ENCODE measurements around the gene PBXIP1.

Gene PBXIP1

GRCh38 chr1:154973344-154974101 lies 17.6 kb upstream of the PBXIP1 start:
- no peak for TF ChIP-seq ZFX (IDR thresholded peaks at IDR 0.05; ENCODE audit: borderline replicate concordance)
- TF ChIP-seq, protein P1, sequence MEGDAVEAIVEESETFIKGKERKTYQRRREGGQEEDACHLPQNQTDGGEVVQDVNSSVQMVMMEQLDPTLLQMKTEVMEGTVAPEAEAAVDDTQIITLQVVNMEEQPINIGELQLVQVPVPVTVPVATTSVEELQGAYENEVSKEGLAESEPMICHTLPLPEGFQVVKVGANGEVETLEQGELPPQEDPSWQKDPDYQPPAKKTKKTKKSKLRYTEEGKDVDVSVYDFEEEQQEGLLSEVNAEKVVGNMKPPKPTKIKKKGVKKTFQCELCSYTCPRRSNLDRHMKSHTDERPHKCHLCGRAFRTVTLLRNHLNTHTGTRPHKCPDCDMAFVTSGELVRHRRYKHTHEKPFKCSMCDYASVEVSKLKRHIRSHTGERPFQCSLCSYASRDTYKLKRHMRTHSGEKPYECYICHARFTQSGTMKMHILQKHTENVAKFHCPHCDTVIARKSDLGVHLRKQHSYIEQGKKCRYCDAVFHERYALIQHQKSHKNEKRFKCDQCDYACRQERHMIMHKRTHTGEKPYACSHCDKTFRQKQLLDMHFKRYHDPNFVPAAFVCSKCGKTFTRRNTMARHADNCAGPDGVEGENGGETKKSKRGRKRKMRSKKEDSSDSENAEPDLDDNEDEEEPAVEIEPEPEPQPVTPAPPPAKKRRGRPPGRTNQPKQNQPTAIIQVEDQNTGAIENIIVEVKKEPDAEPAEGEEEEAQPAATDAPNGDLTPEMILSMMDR (IDR thresholded peaks at IDR 0.05) = peak; percentile 62
- peak overlapping the region; percentile 98 for H3K27ac ChIP-seq

DNA sequence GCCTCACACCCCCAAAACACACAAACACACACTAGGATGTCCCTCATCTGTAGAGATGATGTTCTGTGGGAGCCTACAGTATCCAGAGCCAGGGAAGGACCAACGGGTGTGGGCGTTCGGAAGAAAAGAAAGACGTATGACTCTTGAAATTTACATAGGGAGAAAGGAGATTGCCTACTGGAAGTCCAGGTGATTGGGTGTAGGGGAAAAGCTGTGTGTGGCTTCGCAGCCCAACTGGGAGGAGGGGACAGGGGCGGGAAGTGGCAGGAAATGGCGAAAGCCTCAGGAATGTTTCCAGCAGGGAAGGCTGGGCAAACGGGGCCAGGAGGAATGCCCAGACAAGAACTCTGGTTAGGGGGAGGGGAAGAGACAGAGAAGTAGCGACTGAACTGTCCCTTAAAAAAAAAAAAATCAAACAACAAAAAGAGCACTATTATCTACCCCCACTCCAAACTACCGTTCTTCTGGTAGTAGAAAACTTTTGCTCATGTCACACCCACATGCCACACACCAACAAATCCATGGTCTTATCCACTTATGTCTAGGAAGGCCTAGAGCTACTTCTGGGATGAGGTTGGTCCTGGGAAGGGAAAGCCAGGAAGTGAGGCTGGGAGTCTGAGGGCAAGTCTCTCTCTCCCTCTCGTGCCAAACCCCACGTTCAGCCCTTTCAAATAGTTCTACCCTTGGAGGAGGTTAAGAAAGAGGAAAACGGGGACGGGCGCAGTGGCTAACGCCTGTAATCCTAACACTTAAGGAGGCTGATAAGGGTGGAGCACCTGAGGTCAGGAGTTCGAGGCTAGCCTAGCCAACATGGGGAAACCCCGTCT lies 16.8 kb upstream of the PBXIP1 start:
- H3K27ac ChIP-seq = peak overlapping the region; percentile 98
- TF ChIP-seq, protein P1 (IDR thresholded peaks at IDR 0.05) = no peak
- TF ChIP-seq ZFX (IDR thresholded peaks at IDR 0.05; ENCODE audit: borderline replicate concordance) = no peak

DNA sequence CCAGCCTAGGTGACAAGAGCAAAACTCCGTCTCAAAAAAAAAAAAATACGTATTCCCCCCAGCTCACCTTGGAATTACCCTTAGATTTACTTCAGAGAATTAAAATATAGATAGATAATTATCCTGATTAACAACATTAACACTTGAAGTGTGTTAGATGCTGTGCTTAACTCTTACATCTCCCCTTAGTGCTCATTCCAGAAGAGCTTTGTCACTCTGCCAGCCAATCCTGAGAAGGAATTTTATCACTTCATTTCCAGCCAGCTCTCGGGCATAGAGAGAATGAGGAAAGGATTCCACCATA lies 16.3 kb upstream of the PBXIP1 start:
- TF ChIP-seq ZFX (IDR thresholded peaks at IDR 0.05; ENCODE audit: borderline replicate concordance) = no peak
- TF ChIP-seq, protein P1 (IDR thresholded peaks at IDR 0.05) = no peak
- H3K27ac ChIP-seq = peak overlapping the region; percentile 98

DNA sequence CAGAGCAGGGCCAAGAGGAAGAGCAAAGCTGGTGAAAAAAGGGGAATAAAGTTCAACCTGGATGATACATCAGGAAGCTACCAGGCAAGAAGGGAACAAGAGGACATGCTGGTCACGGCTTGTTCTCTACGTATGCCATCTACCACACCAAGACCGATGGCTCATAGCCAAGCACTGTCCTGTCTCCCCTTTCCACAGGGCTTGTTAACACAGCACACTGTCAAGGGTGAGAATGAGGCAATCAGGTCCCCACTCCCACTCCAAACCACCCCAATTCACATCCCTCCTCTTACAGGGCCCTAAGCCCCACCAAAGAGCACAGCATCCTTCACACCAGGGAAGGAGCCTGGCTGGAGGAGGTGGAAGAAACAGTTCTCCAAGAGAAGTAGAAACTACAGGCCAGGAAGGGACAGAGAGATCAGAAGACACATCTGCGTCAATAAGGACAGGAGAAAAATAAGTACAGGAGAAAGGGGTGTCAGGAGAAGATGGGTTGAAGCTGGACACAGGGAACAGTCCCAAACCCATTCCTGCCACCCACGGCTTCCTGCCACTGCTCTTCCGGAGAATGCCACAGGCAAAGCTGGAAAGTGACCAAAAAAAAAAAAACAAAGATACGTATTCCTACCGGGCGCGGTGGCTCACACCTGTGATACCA lies 15.6 kb upstream of the PBXIP1 start:
- TF ChIP-seq ZFX (IDR thresholded peaks at IDR 0.05; ENCODE audit: borderline replicate concordance) = no peak
- TF ChIP-seq, protein P1 (IDR thresholded peaks at IDR 0.05) = no peak
- peak overlapping the region; percentile 98 for H3K27ac ChIP-seq

DNA sequence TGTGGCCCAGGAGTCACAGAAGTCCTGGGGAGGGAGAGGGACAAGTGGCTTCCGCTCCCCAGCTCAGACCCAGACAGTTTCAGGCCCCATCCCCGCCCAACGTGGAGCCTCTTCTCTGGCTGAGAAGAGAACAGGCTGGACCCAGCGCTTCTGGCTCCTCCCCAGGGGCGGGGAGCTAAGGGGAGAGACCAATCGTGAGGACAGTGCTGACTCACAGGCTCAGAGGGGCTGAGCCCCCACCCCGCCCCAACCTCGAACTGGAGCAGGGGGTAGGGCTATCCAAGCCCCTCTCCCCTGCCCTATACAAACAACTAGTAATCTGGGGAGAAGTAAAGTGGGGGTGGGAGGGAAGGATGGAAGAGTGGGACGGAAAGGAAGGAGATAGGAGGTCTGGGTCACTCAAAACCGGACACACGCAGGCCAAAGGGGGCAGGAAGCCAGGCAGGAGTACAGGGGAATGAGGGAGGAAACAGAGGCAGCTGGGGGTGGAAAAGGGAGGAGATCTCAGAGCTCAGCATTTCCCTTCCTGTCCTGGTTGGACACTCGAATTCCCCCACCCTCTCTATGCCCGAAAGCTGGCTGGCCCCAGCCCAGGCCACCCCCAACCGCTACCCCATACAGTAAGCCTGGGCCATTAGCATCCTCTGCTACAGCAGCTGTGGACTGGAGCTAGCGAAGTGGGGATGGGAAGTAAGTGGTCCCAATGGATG lies 14.9 kb upstream of the PBXIP1 start, which contains the start of gene SHC1:
TSS of gene SHC1 (minus strand) at position 117 of the 710 bp plus-strand sequence. CDS start 221 bp downstream, outside the sequence.
- TF ChIP-seq, protein P1 (IDR thresholded peaks at IDR 0.05) = no peak
- TF ChIP-seq ZFX (IDR thresholded peaks at IDR 0.05; ENCODE audit: borderline replicate concordance) = no peak
- H3K27ac ChIP-seq = peak within 1 kb of the TSS; percentile 98

GRCh38 chr1:154969860-154970452 lies 14.1 kb upstream of the PBXIP1 start:
- H3K27ac ChIP-seq = peak overlapping the region; percentile 98
- TF ChIP-seq, protein P1 (IDR thresholded peaks at IDR 0.05) = no peak
- no peak for TF ChIP-seq ZFX (IDR thresholded peaks at IDR 0.05; ENCODE audit: borderline replicate concordance)

Data from 22Rv1 (cell line).